SK-N-SH treated with all-trans-retinoic acid at 6 μM for 48 hours (cell line): Measurements from ENCODE around the gene SPATA33.

Source experiments
- ATAC-seq: fragments of 200-7000 bp; cut with Tn5 transposase; 3 replicates; pipeline ENCODE4 v1.9.1; 2020; ENCODE audit warnings: mild to moderate bottlenecking, moderate library complexity
- ARNTL ChIP-seq: fragments of 450-650 bp; formaldehyde crosslinking; IDR thresholded peaks from 2 replicates; pipeline ENCODE4 v1.5.0; 2020; ENCODE audit warnings: low read depth, mild to moderate bottlenecking, moderate library complexity, borderline replicate concordance
- BACH2 ChIP-seq: fragments of 250-450 bp; sonication (Bioruptor Pico); IDR thresholded peaks from 2 replicates; pipeline ENCODE4 v1.9.0; 2021; ENCODE audit warnings: mild to moderate bottlenecking, borderline replicate concordance
- CSDC2 ChIP-seq: fragments of 250-450 bp; sonication (Bioruptor Pico); IDR thresholded peaks from 2 replicates; pipeline ENCODE4 v1.5.0; 2020; ENCODE audit warnings: mild to moderate bottlenecking, moderate library complexity
- ESRRG ChIP-seq: fragments of 250-450 bp; sonication (Bioruptor Pico); IDR thresholded peaks from 2 replicates; pipeline ENCODE4 v1.6.1; 2021; ENCODE audit warnings: mild to moderate bottlenecking
- GLIS3 ChIP-seq: fragments of 250-450 bp; sonication (Bioruptor Pico); IDR thresholded peaks from 2 replicates; pipeline ENCODE4 v1.5.0; 2020; ENCODE audit warnings: mild to moderate bottlenecking, moderate library complexity
- ISL1 ChIP-seq: fragments of 250-450 bp; sonication (Bioruptor Pico); IDR thresholded peaks from 2 replicates; pipeline ENCODE4 v2.1.2; 2022; ENCODE audit warnings: mild to moderate bottlenecking, moderate library complexity
- PPARA ChIP-seq: fragments of 250-450 bp; sonication (Bioruptor Pico); IDR thresholded peaks from 2 replicates; pipeline ENCODE4 v1.5.0; 2020; ENCODE audit warnings: mild to moderate bottlenecking, borderline replicate concordance
- RARB ChIP-seq: fragments of 250-450 bp; sonication (Bioruptor Pico); IDR thresholded peaks from 2 replicates; pipeline ENCODE4 v1.8.0; 2021; ENCODE audit warnings: mild to moderate bottlenecking, moderate library complexity
- TCF4 ChIP-seq: fragments of 250-450 bp; sonication (Bioruptor Pico); IDR thresholded peaks from 2 replicates; pipeline ENCODE4 v1.8.0; 2021; ENCODE audit warnings: mild to moderate bottlenecking, moderate library complexity, borderline replicate concordance
- TOX ChIP-seq: fragments of 250-450 bp; sonication (Bioruptor Pico); IDR thresholded peaks from 2 replicates; pipeline ENCODE4 v1.8.0; 2021; ENCODE audit warnings: mild to moderate bottlenecking, moderate library complexity, borderline replicate concordance
- ZC3H10 ChIP-seq: fragments of 250-450 bp; sonication (Bioruptor Pico); IDR thresholded peaks from 2 replicates; pipeline ENCODE4 v1.5.1; 2021; ENCODE audit warnings: mild to moderate bottlenecking, moderate library complexity
- ZFP3 ChIP-seq: fragments of 250-450 bp; sonication (Bioruptor Pico); IDR thresholded peaks from 2 replicates; pipeline ENCODE4 v1.5.0; 2020; ENCODE audit warnings: mild to moderate bottlenecking, moderate library complexity
- ZFP30 ChIP-seq: fragments of 450-650 bp; formaldehyde crosslinking; IDR thresholded peaks from 2 replicates; pipeline ENCODE4 v1.5.0; 2022; ENCODE audit warnings: mild to moderate bottlenecking, moderate library complexity
- ZNF70 ChIP-seq: fragments of 450-650 bp; formaldehyde crosslinking; IDR thresholded peaks from 2 replicates; pipeline ENCODE4 v1.5.0; 2020; ENCODE audit warnings: mild to moderate bottlenecking, moderate library complexity
- ZNF8 ChIP-seq: fragments of 450-650 bp; formaldehyde crosslinking; IDR thresholded peaks from 2 replicates; pipeline ENCODE4 v1.5.0; 2020; ENCODE audit warnings: mild to moderate bottlenecking, moderate library complexity
- TF ChIP-seq, protein P1 (sequence below): fragments of 250-450 bp; sonication (Bioruptor Pico); IDR thresholded peaks from 2 replicates; pipeline ENCODE4 v1.5.1; 2020; ENCODE audit warnings: low read depth, mild to moderate bottlenecking, moderate library complexity
- TF ChIP-seq, protein P2 (sequence below): fragments of 250-450 bp; sonication (Bioruptor Pico); IDR thresholded peaks from 2 replicates; pipeline ENCODE4 v1.8.0; 2020; ENCODE audit warnings: mild to moderate bottlenecking, moderate library complexity, borderline replicate concordance
- TF ChIP-seq, protein P3 (sequence below): fragments of 250-450 bp; sonication (Bioruptor Pico); IDR thresholded peaks from 2 replicates; pipeline ENCODE4 v1.8.0; 2021; ENCODE audit warnings: low read depth, mild to moderate bottlenecking, moderate library complexity, borderline replicate concordance
- TF ChIP-seq, protein P4 (sequence below): fragments of 250-450 bp; sonication (Bioruptor Pico); IDR thresholded peaks from 2 replicates; pipeline ENCODE4 v1.5.1; 2021; ENCODE audit warnings: mild to moderate bottlenecking, moderate library complexity
- TF ChIP-seq, protein P5 (sequence below): fragments of 250-450 bp; sonication (Bioruptor Pico); IDR thresholded peaks from 2 replicates; pipeline ENCODE4 v1.5.0; 2020; ENCODE audit warnings: mild to moderate bottlenecking, moderate library complexity

Gene SPATA33

DNA sequence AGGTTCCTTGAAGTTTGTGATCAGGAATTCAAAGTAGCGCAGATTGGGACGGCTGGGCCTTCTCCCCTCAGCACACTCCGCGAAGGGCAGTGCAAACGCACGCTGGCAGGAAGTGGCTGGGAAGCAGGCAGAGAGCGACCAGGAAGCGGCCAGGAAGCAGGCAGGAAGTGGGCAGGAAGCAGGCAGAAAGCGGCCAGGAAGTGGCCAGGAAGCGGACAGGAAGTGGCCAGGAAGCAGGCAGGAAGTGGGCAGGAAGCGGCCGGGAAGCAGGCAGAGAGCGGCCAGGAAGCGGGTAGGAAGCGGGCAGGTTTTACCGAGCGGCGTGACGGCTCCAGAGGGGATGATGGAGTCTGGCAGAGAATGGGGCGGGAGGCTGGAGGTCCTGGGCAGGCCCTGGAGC, 41.0 kb upstream of the SPATA33 start:
- TF ChIP-seq, protein P1, sequence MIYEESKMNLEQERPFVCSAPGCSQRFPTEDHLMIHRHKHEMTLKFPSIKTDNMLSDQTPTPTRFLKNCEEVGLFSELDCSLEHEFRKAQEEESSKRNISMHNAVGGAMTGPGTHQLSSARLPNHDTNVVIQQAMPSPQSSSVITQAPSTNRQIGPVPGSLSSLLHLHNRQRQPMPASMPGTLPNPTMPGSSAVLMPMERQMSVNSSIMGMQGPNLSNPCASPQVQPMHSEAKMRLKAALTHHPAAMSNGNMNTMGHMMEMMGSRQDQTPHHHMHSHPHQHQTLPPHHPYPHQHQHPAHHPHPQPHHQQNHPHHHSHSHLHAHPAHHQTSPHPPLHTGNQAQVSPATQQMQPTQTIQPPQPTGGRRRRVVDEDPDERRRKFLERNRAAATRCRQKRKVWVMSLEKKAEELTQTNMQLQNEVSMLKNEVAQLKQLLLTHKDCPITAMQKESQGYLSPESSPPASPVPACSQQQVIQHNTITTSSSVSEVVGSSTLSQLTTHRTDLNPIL (CRISPR knock-in tag): no peak
- no peak for TF ChIP-seq ZFP3 (CRISPR knock-in tag)
- no peak for TF ChIP-seq TCF4 (CRISPR knock-in tag)
- TF ChIP-seq ZNF8: no peak
- no peak for TF ChIP-seq GLIS3
- TF ChIP-seq TOX (CRISPR knock-in tag): no peak
- TF ChIP-seq RARB (CRISPR knock-in tag): no peak
- TF ChIP-seq, protein P2, sequence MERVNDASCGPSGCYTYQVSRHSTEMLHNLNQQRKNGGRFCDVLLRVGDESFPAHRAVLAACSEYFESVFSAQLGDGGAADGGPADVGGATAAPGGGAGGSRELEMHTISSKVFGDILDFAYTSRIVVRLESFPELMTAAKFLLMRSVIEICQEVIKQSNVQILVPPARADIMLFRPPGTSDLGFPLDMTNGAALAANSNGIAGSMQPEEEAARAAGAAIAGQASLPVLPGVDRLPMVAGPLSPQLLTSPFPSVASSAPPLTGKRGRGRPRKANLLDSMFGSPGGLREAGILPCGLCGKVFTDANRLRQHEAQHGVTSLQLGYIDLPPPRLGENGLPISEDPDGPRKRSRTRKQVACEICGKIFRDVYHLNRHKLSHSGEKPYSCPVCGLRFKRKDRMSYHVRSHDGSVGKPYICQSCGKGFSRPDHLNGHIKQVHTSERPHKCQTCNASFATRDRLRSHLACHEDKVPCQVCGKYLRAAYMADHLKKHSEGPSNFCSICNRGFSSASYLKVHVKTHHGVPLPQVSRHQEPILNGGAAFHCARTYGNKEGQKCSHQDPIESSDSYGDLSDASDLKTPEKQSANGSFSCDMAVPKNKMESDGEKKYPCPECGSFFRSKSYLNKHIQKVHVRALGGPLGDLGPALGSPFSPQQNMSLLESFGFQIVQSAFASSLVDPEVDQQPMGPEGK: no peak
- TF ChIP-seq CSDC2 (CRISPR knock-in tag): no peak
- TF ChIP-seq, protein P3, sequence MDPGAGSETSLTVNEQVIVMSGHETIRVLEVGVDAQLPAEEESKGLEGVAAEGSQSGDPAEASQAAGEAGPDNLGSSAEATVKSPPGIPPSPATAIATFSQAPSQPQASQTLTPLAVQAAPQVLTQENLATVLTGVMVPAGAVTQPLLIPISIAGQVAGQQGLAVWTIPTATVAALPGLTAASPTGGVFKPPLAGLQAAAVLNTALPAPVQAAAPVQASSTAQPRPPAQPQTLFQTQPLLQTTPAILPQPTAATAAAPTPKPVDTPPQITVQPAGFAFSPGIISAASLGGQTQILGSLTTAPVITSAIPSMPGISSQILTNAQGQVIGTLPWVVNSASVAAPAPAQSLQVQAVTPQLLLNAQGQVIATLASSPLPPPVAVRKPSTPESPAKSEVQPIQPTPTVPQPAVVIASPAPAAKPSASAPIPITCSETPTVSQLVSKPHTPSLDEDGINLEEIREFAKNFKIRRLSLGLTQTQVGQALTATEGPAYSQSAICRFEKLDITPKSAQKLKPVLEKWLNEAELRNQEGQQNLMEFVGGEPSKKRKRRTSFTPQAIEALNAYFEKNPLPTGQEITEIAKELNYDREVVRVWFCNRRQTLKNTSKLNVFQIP (CRISPR knock-in tag): no peak
- TF ChIP-seq, protein P4, sequence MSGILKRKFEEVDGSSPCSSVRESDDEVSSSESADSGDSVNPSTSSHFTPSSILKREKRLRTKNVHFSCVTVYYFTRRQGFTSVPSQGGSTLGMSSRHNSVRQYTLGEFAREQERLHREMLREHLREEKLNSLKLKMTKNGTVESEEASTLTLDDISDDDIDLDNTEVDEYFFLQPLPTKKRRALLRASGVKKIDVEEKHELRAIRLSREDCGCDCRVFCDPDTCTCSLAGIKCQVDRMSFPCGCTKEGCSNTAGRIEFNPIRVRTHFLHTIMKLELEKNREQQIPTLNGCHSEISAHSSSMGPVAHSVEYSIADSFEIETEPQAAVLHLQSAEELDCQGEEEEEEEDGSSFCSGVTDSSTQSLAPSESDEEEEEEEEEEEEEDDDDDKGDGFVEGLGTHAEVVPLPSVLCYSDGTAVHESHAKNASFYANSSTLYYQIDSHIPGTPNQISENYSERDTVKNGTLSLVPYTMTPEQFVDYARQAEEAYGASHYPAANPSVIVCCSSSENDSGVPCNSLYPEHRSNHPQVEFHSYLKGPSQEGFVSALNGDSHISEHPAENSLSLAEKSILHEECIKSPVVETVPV (CRISPR knock-in tag): no peak
- TF ChIP-seq ARNTL (CRISPR knock-in tag): no peak
- TF ChIP-seq BACH2 (CRISPR knock-in tag): no peak
- TF ChIP-seq PPARA (CRISPR knock-in tag): no peak
- no peak for TF ChIP-seq ZC3H10
- TF ChIP-seq ZNF70 (CRISPR knock-in tag): no peak
- no peak for TF ChIP-seq ESRRG (CRISPR knock-in tag)
- no peak for TF ChIP-seq ISL1 (CRISPR knock-in tag)
- ATAC-seq: no peak

DNA sequence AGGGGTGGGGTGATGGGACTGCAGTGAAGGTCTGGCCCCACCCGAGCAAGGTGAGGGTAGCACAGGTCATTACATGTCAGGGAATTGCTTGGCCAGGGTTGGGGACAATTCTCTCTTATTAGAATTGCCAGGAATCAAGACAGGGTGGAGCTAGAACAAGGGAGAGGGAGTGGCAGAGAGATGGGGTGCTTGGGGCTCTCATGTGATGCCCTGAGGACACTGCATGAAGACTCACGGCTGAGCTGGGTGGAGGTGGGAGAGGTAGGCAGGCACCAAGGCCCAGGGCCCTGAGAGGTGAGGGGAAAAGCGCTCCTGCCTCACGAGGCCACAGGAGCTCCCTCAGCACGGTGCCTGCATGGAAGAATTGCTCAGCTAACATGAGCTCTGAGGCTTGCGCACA, 40.6 kb upstream of the SPATA33 start:
- TF ChIP-seq ESRRG (CRISPR knock-in tag) (no peak), GLIS3 (no peak), CSDC2 (CRISPR knock-in tag) (no peak), ISL1 (CRISPR knock-in tag) (no peak), ZNF8 (no peak), ZC3H10 (no peak), ZFP30 (CRISPR knock-in tag) (no peak), BACH2 (CRISPR knock-in tag) (no peak), TOX (CRISPR knock-in tag) (no peak), ARNTL (CRISPR knock-in tag) (no peak), RARB (CRISPR knock-in tag) (no peak), ZFP3 (CRISPR knock-in tag) (no peak), PPARA (CRISPR knock-in tag) (no peak)
- TF ChIP-seq, protein P1 (CRISPR knock-in tag): no peak
- TF ChIP-seq, protein P3 (CRISPR knock-in tag): no peak
- TF ChIP-seq, protein P4 (CRISPR knock-in tag): no peak
- TF ChIP-seq, protein P2: no peak
- TF ChIP-seq, protein P5, sequence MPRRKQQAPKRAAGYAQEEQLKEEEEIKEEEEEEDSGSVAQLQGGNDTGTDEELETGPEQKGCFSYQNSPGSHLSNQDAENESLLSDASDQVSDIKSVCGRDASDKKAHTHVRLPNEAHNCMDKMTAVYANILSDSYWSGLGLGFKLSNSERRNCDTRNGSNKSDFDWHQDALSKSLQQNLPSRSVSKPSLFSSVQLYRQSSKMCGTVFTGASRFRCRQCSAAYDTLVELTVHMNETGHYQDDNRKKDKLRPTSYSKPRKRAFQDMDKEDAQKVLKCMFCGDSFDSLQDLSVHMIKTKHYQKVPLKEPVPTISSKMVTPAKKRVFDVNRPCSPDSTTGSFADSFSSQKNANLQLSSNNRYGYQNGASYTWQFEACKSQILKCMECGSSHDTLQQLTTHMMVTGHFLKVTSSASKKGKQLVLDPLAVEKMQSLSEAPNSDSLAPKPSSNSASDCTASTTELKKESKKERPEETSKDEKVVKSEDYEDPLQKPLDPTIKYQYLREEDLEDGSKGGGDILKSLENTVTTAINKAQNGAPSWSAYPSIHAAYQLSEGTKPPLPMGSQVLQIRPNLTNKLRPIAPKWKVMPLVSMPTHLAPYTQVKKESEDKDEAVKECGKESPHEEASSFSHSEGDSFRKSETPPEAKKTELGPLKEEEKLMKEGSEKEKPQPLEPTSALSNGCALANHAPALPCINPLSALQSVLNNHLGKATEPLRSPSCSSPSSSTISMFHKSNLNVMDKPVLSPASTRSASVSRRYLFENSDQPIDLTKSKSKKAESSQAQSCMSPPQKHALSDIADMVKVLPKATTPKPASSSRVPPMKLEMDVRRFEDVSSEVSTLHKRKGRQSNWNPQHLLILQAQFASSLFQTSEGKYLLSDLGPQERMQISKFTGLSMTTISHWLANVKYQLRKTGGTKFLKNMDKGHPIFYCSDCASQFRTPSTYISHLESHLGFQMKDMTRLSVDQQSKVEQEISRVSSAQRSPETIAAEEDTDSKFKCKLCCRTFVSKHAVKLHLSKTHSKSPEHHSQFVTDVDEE: no peak
- no peak for ATAC-seq
